ENCODE measurements around the gene CYB5R3. TPM values are rescaled to one million over a fixed set of nuclear protein-coding genes. Genes with fewer than 3 reads are reported as not detected.

The CYB5R3 gene
- total RNA-seq, 1 experiment from 2014 or later = 172 TPM

GRCh38 chr22:42585096-42585495, 64.1 kb downstream of the CYB5R3 start:
- no TSS peak for BruUV-seq (replicated peaks)
- TF ChIP-seq EZH2 (IDR thresholded peaks at IDR 0.05; ENCODE audit: borderline replicate concordance, low read depth, low read length, poor library complexity, severe bottlenecking) = no peak
- TF ChIP-seq, protein P1, sequence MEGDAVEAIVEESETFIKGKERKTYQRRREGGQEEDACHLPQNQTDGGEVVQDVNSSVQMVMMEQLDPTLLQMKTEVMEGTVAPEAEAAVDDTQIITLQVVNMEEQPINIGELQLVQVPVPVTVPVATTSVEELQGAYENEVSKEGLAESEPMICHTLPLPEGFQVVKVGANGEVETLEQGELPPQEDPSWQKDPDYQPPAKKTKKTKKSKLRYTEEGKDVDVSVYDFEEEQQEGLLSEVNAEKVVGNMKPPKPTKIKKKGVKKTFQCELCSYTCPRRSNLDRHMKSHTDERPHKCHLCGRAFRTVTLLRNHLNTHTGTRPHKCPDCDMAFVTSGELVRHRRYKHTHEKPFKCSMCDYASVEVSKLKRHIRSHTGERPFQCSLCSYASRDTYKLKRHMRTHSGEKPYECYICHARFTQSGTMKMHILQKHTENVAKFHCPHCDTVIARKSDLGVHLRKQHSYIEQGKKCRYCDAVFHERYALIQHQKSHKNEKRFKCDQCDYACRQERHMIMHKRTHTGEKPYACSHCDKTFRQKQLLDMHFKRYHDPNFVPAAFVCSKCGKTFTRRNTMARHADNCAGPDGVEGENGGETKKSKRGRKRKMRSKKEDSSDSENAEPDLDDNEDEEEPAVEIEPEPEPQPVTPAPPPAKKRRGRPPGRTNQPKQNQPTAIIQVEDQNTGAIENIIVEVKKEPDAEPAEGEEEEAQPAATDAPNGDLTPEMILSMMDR (conservative IDR thresholded peaks at IDR 0.05; ENCODE audit: low read depth, low read length) = no peak
- Histone ChIP-seq H3K4me3 (ENCODE audit: low read depth, low read length, poor library complexity, severe bottlenecking) (no peak overlapping the region), H3K9me3 (ENCODE audit: low read depth, low read length, poor library complexity, severe bottlenecking) (no peaks in the 10 kb centered on the region), H3K36me3 (ENCODE audit: insufficient read depth, low read length, poor library complexity, severe bottlenecking) (peaks cover 69% of the 10 kb centered on the region), H3K27me3 (replicated peaks; ENCODE audit: insufficient read depth, low read depth, low read length, poor library complexity) (no peaks in the 10 kb centered on the region), H3K27ac (ENCODE audit: low read depth, low read length, poor library complexity, severe bottlenecking) (no peak overlapping the region), H3K4me1 (ENCODE audit: insufficient read depth, low read length, poor library complexity, severe bottlenecking) (peaks cover 5% of the 10 kb centered on the region)
- POLR2A ChIA-PET (ENCODE audit: low non-redundant PET) = interaction anchor here (0.6 kb wide), 1 partner anchor 1979 kb away, joined by 3 read pairs; no protein-coding TSS in a partner anchor
- intact Hi-C loops (cut with micrococcal nuclease; ENCODE audit: unreplicated experiment) = no loop called here
- CTCF ChIA-PET = no interaction called here
- no peak for DNase-seq (ENCODE audit: low spot score)

- intact Hi-C loops (cut with micrococcal nuclease; ENCODE audit: unreplicated experiment) = no loop called here
- Histone ChIP-seq H3K27me3 (replicated peaks; ENCODE audit: insufficient read depth, low read depth, low read length, poor library complexity) (no peaks in the 10 kb centered on the region), H3K36me3 (ENCODE audit: insufficient read depth, low read length, poor library complexity, severe bottlenecking) (peaks cover 68% of the 10 kb centered on the region), H3K4me3 (ENCODE audit: low read depth, low read length, poor library complexity, severe bottlenecking) (no peak overlapping the region), H3K9me3 (ENCODE audit: low read depth, low read length, poor library complexity, severe bottlenecking) (no peaks in the 10 kb centered on the region), H3K27ac (ENCODE audit: low read depth, low read length, poor library complexity, severe bottlenecking) (no peak overlapping the region), H3K4me1 (ENCODE audit: insufficient read depth, low read length, poor library complexity, severe bottlenecking) (peaks cover 5% of the 10 kb centered on the region)
- ChIA-PET CTCF (no interaction called here), POLR2A (ENCODE audit: low non-redundant PET) (no interaction called here)
- TF ChIP-seq EZH2 (IDR thresholded peaks at IDR 0.05; ENCODE audit: borderline replicate concordance, low read depth, low read length, poor library complexity, severe bottlenecking) = no peak
- TF ChIP-seq, protein P1 (conservative IDR thresholded peaks at IDR 0.05; ENCODE audit: low read depth, low read length) = no peak
- no TSS peak for BruUV-seq (replicated peaks)
- no peak for DNase-seq (ENCODE audit: low spot score)
Measured at GRCh38 chr22:42584364-42584940, 64.7 kb downstream of the CYB5R3 start.

DNA sequence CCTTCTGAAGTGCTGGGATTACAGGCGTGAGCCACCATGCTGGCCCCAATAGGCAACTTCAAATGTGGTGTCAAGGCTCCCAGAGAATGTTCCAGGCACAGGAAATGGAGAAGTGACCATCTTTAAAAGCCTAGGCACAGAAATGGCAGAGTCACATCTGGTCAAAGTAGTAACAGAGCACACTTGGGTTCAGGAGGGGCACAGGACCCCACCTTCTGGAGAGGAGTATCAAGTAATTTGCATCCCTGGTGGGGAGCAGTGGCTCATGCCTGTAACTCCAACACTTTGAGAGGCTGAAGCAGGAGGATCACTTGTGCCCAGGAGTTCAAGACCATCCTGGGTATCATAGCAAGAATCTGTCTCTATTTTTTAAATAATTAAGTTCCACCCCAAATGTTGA, 66.2 kb downstream of the CYB5R3 start:
- peaks cover 5% of the 10 kb centered on the region for H3K4me1 ChIP-seq (ENCODE audit: insufficient read depth, low read length, poor library complexity, severe bottlenecking)
- H3K27ac ChIP-seq (ENCODE audit: low read depth, low read length, poor library complexity, severe bottlenecking) = peak overlapping the region; percentile 37
- TF ChIP-seq, protein P1 (conservative IDR thresholded peaks at IDR 0.05; ENCODE audit: low read depth, low read length) = no peak
- TF ChIP-seq EZH2 (IDR thresholded peaks at IDR 0.05; ENCODE audit: borderline replicate concordance, low read depth, low read length, poor library complexity, severe bottlenecking) = no peak
- no peak overlapping the region for H3K4me3 ChIP-seq (ENCODE audit: low read depth, low read length, poor library complexity, severe bottlenecking)
- ChIA-PET CTCF (no interaction called here), POLR2A (ENCODE audit: low non-redundant PET) (no interaction called here)
- intact Hi-C loops (cut with micrococcal nuclease; ENCODE audit: unreplicated experiment) = loop anchor here (2.0 kb wide), 1 partner anchor 32 kb away; the partner anchor contains the start of gene POLDIP3
- no peaks in the 10 kb centered on the region for H3K9me3 ChIP-seq (ENCODE audit: low read depth, low read length, poor library complexity, severe bottlenecking)
- DNase-seq (ENCODE audit: low spot score) = no peak
- peaks cover 68% of the 10 kb centered on the region for H3K36me3 ChIP-seq (ENCODE audit: insufficient read depth, low read length, poor library complexity, severe bottlenecking)
- no TSS peak for BruUV-seq (replicated peaks)
- no peaks in the 10 kb centered on the region for H3K27me3 ChIP-seq (replicated peaks; ENCODE audit: insufficient read depth, low read depth, low read length, poor library complexity)
